A673 (cell line): ENCODE data around the gene XDH.

Experiments used
- CTCF ChIP-seq: fragments of 300-800, 200-600 bp; sonication (generic); conservative IDR thresholded peaks from 2 replicates; pipeline ENCODE4 v1.5.1; 2017; ENCODE audit warnings: low read depth, mild to moderate bottlenecking, antibody characterized with exemption, low read length, moderate library complexity, mixed read lengths
- EZH2 ChIP-seq: fragments of 200-600 bp; sonication (generic); IDR thresholded peaks from 2 replicates; pipeline ENCODE4 v1.6.1; 2017; ENCODE audit warnings: borderline replicate concordance, low read depth, mild to moderate bottlenecking, mixed read lengths, antibody characterized with exemption, low read length; ENCODE audit not compliant: poor library complexity, severe bottlenecking

- no peak for TF ChIP-seq EZH2
- TF ChIP-seq CTCF = no peak
Observed at GRCh38 chr2:31380243-31380642, 34.3 kb downstream of the XDH start.
